ENCODE measurements around the gene TMPRSS2.

Gene TMPRSS2

GRCh38 chr21:41446586-41446985 lies 61.4 kb downstream of the TMPRSS2 start:
- no peak for DNase-seq

GRCh38 chr21:41445465-41445862 lies 62.5 kb downstream of the TMPRSS2 start:
- no peak for DNase-seq

DNA sequence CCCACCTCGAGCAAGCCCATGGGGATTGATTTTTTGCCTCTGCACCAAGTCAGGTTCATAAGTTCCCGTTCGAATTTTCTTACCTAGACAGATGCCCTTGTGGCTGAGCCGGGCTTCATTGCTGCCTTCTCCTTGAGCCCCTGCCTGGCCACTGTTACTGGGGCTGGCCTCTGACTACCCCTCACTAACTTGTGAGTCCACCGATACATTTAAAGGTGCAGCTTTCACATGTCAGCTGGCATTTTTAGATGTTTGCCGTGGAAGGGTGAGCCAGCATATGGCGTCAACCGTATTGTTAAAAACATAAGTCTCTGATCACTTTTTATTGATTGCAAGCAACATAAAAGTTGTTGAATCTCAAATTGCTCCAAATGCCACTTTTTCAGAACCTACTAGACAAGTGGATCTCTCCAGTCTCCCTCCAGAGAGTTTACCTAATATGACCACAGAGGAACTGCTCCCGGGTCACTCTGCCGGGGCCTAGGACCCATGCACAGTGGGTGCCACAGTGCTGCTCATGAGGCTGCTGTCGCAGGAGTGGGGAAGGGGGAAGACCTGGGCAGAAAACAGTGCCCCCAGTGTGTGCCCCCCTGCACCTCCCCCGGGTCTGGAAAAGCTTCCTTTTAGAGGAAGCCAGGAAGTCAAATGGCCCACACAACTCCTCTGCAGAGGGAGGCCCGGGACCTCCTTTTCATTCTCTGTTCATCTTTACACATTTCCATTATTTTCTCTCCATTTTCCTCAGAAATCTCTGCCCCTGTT lies 63.1 kb downstream of the TMPRSS2 start:
- DNase-seq = no peak

DNA sequence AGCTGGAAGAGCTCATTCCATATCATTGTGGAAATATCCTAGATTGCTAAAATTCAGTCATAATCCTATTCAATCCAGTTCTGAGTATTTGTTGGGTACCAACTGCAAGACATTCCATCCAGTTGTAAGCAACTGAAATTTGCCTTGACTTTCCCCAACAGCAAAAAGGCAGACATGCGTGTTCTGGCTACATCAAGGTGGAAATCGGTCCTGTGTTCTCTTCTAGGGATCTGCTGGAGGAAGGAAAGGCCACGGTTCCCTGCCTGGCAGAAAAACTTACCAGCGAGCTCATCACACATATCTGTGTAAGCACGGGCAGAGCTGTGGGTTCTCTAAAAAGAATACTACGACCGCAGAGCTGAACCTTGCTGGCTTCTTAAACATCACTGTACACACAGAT lies 64.4 kb downstream of the TMPRSS2 start:
- no peak for DNase-seq

- DNase-seq = no peak
These were observed 65.3 kb downstream of the TMPRSS2 start for GRCh38 chr21:41442481-41443186.

DNA sequence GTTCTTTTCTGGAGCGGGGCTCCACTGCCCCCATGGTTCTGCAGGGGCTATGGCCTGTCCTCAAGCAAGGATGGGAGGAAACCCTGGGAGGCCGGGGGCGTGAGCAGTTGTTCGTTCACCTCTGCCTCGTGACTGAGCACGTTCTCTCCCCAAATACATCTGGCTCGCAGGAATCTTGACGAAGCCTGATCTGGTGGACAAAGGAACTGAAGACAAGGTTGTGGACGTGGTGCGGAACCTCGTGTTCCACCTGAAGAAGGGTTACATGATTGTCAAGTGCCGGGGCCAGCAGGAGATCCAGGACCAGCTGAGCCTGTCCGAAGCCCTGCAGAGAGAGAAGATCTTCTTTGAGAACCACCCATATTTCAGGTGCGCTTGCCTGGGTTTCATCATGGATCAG lies 66.4 kb downstream of the TMPRSS2 start:
- DNase-seq = no peak

DNA sequence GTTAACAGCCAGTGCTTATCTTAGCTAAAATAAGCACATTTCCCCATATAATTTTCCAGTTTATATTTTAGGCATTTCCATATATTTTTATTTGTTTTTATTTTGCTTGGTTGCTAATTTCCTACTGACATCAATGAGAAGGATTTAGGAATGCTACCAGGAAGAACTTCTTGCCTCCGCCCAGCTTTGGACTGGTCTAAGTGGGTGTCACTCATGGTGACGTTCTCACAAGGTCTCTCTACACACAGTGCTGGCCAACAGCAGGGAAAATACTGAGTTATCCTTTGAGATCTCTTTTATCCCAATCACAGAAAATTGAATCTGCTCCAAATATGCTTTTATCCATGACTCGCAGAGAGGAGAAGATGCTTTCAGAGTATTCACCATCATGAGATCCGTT lies 68.7 kb downstream of the TMPRSS2 start:
- no peak for DNase-seq

- no peak for DNase-seq
These were observed 69.4 kb downstream of the TMPRSS2 start for GRCh38 chr21:41438425-41439113.

GRCh38 chr21:41437729-41438128 lies 70.2 kb downstream of the TMPRSS2 start:
- no peak for DNase-seq

GRCh38 chr21:41435706-41436105 lies 72.3 kb downstream of the TMPRSS2 start:
- DNase-seq = no peak

DNA sequence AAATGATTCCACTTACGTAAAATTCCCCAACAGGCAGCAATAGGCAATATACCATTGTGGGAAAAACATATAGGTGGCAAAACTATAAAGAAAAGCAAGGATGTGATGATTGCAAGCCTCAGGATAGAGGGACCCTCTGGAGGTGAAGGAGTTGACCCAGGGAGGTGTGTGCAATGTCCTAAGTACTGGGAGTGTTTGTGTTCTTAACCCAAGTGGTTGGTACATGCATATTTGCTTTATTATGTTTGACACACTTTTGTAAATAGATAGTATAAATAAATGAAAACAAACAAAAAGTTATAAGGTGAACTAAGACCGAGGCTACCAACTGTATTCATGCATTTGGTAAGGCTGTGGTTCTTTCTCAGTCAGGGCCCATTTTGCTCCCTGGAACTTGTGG lies 74.4 kb downstream of the TMPRSS2 start:
- no peak for DNase-seq

GRCh38 chr21:41432562-41433460 lies 75.1 kb downstream of the TMPRSS2 start:
- no peak for DNase-seq

DNA sequence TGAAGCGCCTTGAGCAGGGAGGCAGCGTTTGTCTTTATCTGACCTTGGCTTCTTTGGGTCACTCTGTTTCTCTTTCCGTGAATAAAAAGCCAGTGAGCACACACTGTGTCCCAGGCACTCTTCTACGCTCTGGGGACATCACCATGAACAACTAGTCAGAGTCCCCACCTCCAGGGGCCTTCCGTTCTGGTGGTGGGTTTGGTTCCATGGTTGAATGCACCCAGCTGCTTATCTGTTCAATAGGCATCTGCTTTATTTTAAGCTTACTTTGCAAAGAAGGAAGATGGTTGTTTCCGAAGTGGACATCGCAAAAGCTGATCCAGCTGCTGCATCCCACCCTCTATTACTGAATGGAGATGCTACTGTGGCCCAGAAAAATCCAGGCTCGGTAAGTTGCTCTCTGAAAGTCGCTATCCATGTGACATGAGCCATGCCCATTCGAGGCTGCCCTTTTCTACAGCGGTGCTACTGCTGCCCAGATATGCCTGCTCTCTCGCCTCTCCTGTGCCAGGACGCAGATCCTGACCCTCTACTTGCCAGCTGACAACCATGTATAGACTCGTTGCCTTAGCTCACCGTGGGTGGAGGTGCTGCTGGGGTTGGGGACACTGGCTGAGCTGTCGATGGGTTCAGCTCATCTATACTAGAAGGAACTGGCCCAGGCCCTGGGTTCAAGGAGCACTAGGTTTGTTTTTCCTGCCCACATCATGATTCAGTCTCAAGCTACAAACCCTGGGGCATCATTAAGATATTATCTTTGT lies 76.0 kb downstream of the TMPRSS2 start:
- DNase-seq = peak; percentile 44

- no peak for DNase-seq
These were observed 78.0 kb downstream of the TMPRSS2 start for GRCh38 chr21:41429925-41430491.

DNA sequence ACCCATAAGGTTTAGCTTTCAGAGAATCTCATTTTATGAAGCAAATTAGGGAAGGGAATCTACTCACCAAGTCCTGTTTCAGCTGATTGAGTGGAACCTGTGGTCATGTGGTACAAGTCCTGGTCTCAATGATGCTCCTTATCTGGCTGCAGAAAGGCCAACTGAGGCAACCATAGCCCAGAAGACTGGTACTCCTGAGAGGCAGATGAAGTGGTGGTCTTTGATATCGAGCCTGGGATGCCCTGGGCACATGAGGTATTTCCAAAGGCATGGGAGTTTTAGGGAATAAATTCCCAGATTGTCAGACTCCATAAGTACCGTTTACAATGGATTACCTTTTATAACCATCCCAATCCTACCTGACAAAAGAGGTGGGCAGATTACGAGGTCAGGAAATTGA lies 78.7 kb downstream of the TMPRSS2 start:
- no peak for DNase-seq

- no peak for DNase-seq
These were observed 79.1 kb downstream of the TMPRSS2 start for GRCh38 chr21:41428847-41429246.

GRCh38 chr21:41428311-41428710 lies 79.6 kb downstream of the TMPRSS2 start:
- no peak for DNase-seq

GRCh38 chr21:41427556-41427955 lies 80.4 kb downstream of the TMPRSS2 start:
- no peak for DNase-seq

- DNase-seq = no peak
These were observed 81.1 kb downstream of the TMPRSS2 start for GRCh38 chr21:41426676-41427404.

DNA sequence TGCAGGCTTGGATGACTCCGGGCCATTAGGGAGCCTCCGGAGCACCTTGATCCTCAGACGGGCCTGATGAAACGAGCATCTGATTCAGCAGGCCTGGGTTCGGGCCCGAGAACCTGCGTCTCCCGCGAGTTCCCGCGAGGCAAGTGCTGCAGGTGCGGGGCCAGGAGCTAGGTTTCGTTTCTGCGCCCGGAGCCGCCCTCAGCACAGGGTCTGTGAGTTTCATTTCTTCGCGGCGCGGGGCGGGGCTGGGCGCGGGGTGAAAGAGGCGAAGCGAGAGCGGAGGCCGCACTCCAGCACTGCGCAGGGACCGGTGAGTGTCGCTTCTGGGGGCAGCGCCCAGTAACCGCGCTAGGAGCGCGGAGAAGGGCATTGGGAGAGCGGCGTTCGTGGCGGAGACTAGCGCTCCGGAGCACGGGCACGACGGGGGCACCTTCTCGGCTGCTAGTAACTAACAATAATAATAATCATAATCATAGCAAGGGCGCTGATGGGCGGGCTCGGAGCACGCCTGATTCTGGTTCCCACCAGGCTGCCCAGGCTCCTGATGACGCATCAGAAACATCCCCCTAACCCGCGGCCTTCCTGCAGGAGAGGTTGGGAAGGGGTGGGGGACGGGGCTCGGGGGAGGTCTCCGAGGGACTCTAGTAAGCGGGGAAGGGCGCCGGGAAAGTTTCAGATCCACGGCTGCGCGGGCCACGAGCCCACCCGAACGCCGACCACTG lies 81.8 kb downstream of the TMPRSS2 start, which contains the start of gene MX1:
MX1 (plus strand) TSS at position 286 of the 722 bp plus-strand sequence. CDS start 5,832 bp downstream, outside the sequence.
- DNase-seq = peak; percentile 85
